GM13976 (cell line): ENCODE data around the gene POC1B.

Source experiments
- DNase-seq: peaks from one replicate; pipeline ENCODE4 v3.0.0; 2012; ENCODE audit warnings: low spot score
- CTCF ChIP-seq: IDR thresholded peaks from 2 replicates; pipeline ENCODE4 v1.5.1; 2012; ENCODE audit warnings: borderline replicate concordance, mild to moderate bottlenecking; ENCODE audit not compliant: insufficient read depth; ENCODE audit errors: extremely low read depth, missing control alignments, control extremely low read depth
- in situ Hi-C: fragments of 300-500 bp; cut with MboI; formaldehyde crosslinking; loops from one replicate; pipeline ENCODE4 v1.12.0; 2022; ENCODE audit warnings: low sequenced_read_pairs, mixed read lengths, inconsistent platforms; ENCODE audit not compliant: unreplicated experiment

The POC1B gene

GRCh38 chr12:89540586-89540985, 14.7 kb upstream of the POC1B start:
- no peak for DNase-seq
- TF ChIP-seq CTCF = no peak
- in situ Hi-C loops = loop anchor here (25.0 kb wide), 2 partner anchors 722 to 1372 kb away; no protein-coding TSS in a partner anchor

DNA sequence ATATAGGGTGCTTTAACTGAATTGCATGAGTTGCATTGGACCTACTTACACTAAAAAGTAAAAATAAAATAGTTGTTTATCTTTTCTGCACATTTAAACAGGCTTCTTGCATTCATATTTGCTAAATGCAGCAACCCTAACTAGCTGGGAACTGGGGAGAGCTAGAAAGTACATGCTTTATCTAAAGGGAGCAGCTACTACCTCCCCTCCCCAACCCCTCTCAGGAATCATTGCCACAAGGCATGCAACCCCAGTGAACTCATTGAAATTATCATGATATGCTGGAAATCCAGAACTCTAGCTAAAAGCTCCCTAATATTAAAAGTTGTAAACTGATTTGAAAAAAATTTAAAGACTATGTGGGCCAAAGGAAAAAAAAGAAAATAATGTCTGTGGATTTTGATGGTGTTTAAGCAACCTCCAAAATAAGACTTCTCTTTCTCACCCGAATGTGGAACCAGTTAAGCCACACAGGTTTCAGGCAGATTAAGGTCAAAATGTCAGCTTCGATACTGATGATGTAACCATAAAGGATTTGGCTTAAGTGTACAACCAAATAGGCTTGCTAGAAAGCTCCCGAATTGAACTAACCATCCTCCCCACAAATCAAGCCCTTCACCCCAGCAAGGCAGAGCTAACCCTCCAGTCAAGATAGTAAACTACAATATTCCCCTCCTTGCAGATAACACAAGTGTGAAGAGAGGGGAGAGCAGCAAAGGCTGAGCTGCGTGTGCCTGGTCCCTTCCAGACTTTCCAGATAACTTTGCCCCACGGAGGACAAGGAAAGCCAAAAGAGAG, 13.8 kb upstream of the POC1B start:
- in situ Hi-C loops = loop anchor here (25.0 kb wide), 2 partner anchors 723 to 1373 kb away; no protein-coding TSS in a partner anchor
- no peak for DNase-seq
- TF ChIP-seq CTCF = no peak

- DNase-seq = no peak
- no peak for TF ChIP-seq CTCF
- in situ Hi-C loops = loop anchor here (25.0 kb wide), 2 partner anchors 723 to 1373 kb away; no protein-coding TSS in a partner anchor
Measured at GRCh38 chr12:89538897-89539296, 13.1 kb upstream of the POC1B start.

GRCh38 chr12:89537389-89537788, 11.5 kb upstream of the POC1B start:
- no peak for DNase-seq
- in situ Hi-C loops = loop anchor here (25.0 kb wide), 2 partner anchors 725 to 1375 kb away; no protein-coding TSS in a partner anchor
- no peak for TF ChIP-seq CTCF

GRCh38 chr12:89529738-89530137, 3.9 kb upstream of the POC1B start:
- peak; percentile 57 for TF ChIP-seq CTCF
- in situ Hi-C loops = loop anchor here (5.0 to 25.0 kb wide), 4 partner anchors 57 to 1383 kb away; no protein-coding TSS in a partner anchor
- peak; percentile 63 for DNase-seq

DNA sequence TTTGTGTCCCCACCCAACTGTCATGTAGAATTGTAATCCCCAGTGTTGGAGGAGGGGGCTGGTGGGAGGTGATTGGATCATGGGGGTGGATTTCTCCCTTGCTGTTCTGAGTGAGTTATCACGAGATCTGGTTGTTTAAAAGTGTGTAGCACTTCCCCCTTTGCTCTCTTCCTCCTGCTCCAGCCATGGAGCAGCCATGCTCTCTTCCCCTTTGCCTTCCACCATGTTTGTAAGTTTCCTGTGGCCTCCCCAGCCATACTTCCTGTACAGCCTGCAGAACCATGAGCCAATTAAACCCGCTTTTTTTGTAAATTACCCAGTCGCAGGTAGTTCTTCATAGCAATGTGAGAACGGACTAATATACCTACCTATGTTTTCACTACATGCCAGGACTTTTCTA, 2.6 kb upstream of the POC1B start:
- in situ Hi-C loops = loop anchor here (5.0 to 25.0 kb wide), 4 partner anchors 56 to 1384 kb away; no protein-coding TSS in a partner anchor
- DNase-seq = no peak
- TF ChIP-seq CTCF = no peak
